PFSK-1 (cell line): Measurements from ENCODE around the gene TRAM2.
A peak's percentile ranks its signal among the peaks of the same experiment; 100 is the strongest.

Source experiments
- FOXP2 ChIP-seq: optimal IDR thresholded peaks from 2 replicates; pipeline ENCODE3; 2011; ENCODE audit warnings: borderline replicate concordance, control low read depth, inconsistent platforms; ENCODE audit not compliant: insufficient read depth; ENCODE audit errors: extremely low read length, extremely low read depth
- POLR2AphosphoS5 ChIP-seq: IDR thresholded peaks from 2 replicates; pipeline ENCODE4 v1.6.1; 2012; ENCODE audit warnings: low read depth, mild to moderate bottlenecking, control low read depth, low read length, moderate library complexity
- REST ChIP-seq, 2 experiments: IDR thresholded peaks; 2 replicates each; pipeline versions ENCODE4 v1.6.1 to v1.8.0; 2011 to 2012; ENCODE audit warnings: low read depth in 2 of 2, low read length in 2 of 2, control low read depth in 1 of 2, inconsistent platforms in 1 of 2, mild to moderate bottlenecking in 1 of 2, moderate library complexity in 1 of 2; ENCODE audit not compliant: insufficient read depth in 1 of 2
- SIN3A ChIP-seq: IDR thresholded peaks from 2 replicates; pipeline ENCODE4 v1.6.1; 2012; ENCODE audit warnings: mild to moderate bottlenecking, low read length, moderate library complexity, borderline replicate concordance; ENCODE audit not compliant: insufficient read depth
- TAF1 ChIP-seq: IDR thresholded peaks from 2 replicates; pipeline ENCODE4 v1.6.1; 2012; ENCODE audit warnings: low read length, control low read depth, borderline replicate concordance; ENCODE audit not compliant: insufficient read depth

TRAM2 gene

GRCh38 chr6:52538901-52539354 lies 37.9 kb downstream of the TRAM2 start:
- TF ChIP-seq TAF1 (no peak), POLR2AphosphoS5 (no peak), FOXP2 (no peak), REST (IDR thresholded peaks at IDR 0.05; ENCODE audit: insufficient read depth in 1 of 2, low read depth in 2 of 2, low read length in 2 of 2) (no peak), SIN3A (no peak)

DNA sequence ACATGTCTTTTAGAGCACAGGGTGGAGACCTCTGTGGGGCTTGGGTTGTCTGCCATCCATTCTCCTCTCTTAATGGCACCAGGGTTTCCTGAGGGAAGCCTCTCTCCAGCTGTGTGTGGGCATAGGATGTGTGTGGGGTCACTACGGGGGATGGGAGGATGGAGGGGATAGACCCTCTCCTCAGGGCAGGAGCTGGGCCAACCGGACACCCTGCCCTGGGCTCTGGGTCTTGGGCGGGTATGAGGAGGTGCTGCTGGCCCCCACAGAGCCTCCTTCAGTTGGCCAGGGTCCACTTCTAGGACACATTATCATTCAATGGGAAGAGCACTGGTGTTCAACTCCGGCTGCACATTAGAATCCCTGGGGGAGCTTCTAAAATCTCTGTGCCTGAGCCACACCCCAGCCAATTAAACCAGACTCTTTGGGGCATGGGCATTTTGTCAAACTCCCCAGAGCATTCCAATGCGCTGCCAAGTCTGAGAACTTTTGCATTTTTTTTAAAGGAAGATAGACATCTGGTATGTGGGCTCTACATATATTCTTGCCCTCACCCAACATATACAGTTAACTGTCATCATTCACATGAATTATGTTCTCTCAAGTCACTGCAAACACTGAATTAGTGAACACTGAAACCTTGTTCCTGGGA lies 38.5 kb downstream of the TRAM2 start:
- no peak for TF ChIP-seq FOXP2
- TF ChIP-seq TAF1 = no peak
- TF ChIP-seq REST (IDR thresholded peaks at IDR 0.05; ENCODE audit: insufficient read depth in 1 of 2, low read depth in 2 of 2, low read length in 2 of 2) = no peak
- no peak for TF ChIP-seq POLR2AphosphoS5
- no peak for TF ChIP-seq SIN3A

GRCh38 chr6:52537001-52537753 lies 39.7 kb downstream of the TRAM2 start:
- TF ChIP-seq REST (IDR thresholded peaks at IDR 0.05; ENCODE audit: insufficient read depth in 1 of 2, low read depth in 2 of 2, low read length in 2 of 2) = 0 out of 4 replicates have a peak, but pooled peaks of 1 of the 2 experiments have one; percentile 3
- TF ChIP-seq TAF1 = 0 out of 2 replicates have a peak, but pooled peaks have one; percentile 27
- TF ChIP-seq FOXP2 = no peak
- TF ChIP-seq POLR2AphosphoS5 = no peak

- TF ChIP-seq REST (IDR thresholded peaks at IDR 0.05; ENCODE audit: insufficient read depth in 1 of 2, low read depth in 2 of 2, low read length in 2 of 2) = no peak
- no peak for TF ChIP-seq FOXP2
- TF ChIP-seq TAF1 = no peak
- TF ChIP-seq SIN3A = no peak
- no peak for TF ChIP-seq POLR2AphosphoS5
These were observed 40.4 kb downstream of the TRAM2 start for GRCh38 chr6:52536424-52536916.
